Measurements from ENCODE around the gene GPRC5A.
"Not testable (repeated sequence)": the region's sequence is repeated elsewhere in the genome, so short reads cannot be mapped to it uniquely, and the experiment has no call there.

The GPRC5A gene
- total RNA-seq, result 0.15 to 0.80 (median 0.39) reads per million in 4 donors

GRCh38 chr12:12891080-12891880 is at the start of gene GPRC5A:
Gene GPRC5A (plus strand): TSS chr12:12891562. CDS start chr12:12908250, 16,688 bp downstream.
- peak in 2 of 5 donors; percentile 5 to 47 for DNase-seq

GRCh38 chr12:12845794-12846243 is 45.5 kb upstream of the GPRC5A start:
- peak in 1 of 5 donors; percentile 29 for DNase-seq

GRCh38 chr12:12846780-12847179 is 44.6 kb upstream of the GPRC5A start:
- peak in 2 of 5 donors; percentile 6 to 69 for DNase-seq

GRCh38 chr12:12853435-12853834 is 37.9 kb upstream of the GPRC5A start:
- no peak for DNase-seq

GRCh38 chr12:12859690-12860089 is 31.7 kb upstream of the GPRC5A start:
- DNase-seq, result no peak

- DNase-seq, result no peak
Observed at GRCh38 chr12:12864243-12864642, 27.1 kb upstream of the GPRC5A start.

- no peak for DNase-seq
Observed at GRCh38 chr12:12868477-12869235, 22.7 kb upstream of the GPRC5A start.

- no peak for DNase-seq
Observed at GRCh38 chr12:12870465-12870864, 20.9 kb upstream of the GPRC5A start.

- DNase-seq, result no peak
Observed at GRCh38 chr12:12871587-12872138, 19.7 kb upstream of the GPRC5A start.

- no peak for DNase-seq
Observed at GRCh38 chr12:12872139-12872933, 19.0 kb upstream of the GPRC5A start.

- no peak for DNase-seq
Observed at GRCh38 chr12:12872934-12873275, 18.5 kb upstream of the GPRC5A start.

GRCh38 chr12:12874029-12874428 is 17.3 kb upstream of the GPRC5A start:
- no peak for DNase-seq

GRCh38 chr12:12875301-12875700 is 16.1 kb upstream of the GPRC5A start:
- DNase-seq, result not testable (repeated sequence)

- no peak for DNase-seq
Observed at GRCh38 chr12:12877153-12877768, 14.1 kb upstream of the GPRC5A start.

- no peak for DNase-seq
Observed at GRCh38 chr12:12877781-12878455, 13.4 kb upstream of the GPRC5A start.

- no peak for DNase-seq
Observed at GRCh38 chr12:12880537-12880936, 10.8 kb upstream of the GPRC5A start.

GRCh38 chr12:12881151-12881909 is 10.0 kb upstream of the GPRC5A start:
- no peak for DNase-seq

GRCh38 chr12:12882288-12882687 is 9.1 kb upstream of the GPRC5A start:
- no peak for DNase-seq

GRCh38 chr12:12883369-12884001 is 7.9 kb upstream of the GPRC5A start:
- no peak for DNase-seq

- no peak for DNase-seq
Observed at GRCh38 chr12:12885096-12885792, 6.1 kb upstream of the GPRC5A start.

Data from T-helper 1 cell (primary cell).